ENCODE data around the gene SLC23A1.

Gene SLC23A1

DNA sequence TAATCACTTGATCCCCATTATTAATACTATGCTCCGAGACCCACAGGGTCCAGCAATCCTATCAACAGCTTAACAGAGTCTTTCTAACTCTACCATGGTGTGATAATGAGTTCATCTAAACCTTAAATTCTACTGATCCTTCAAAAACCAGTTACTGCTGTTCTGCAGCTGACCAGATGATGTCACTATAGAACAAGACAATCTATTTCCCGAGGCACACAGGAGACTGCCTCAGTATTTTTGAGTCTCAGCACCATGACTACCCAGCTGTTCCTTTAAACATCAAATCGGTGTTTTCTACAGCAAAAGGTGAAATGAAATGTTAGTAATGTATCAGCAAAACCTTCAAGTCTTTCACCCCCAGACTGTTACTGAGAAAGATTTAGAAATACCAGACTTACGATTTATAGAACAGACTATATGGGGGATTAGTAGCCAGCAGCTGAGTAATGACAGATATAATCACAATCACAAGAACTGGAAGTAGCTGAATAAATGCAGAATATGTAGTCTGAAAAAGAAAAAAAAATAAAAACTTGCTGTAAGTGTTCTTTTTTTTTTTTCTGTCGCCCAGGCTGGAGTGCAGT lies 39.3 kb upstream of the SLC23A1 start:
- Histone ChIP-seq H3K4me3 (ENCODE audit: low read depth, low read length) (no peak overlapping the region), H3K4me1 (no peaks in the 10 kb centered on the region), H3K27me3 (no peaks in the 10 kb centered on the region), H3K36me3 (peaks cover 17% of the 10 kb centered on the region), H3K9me3 (no peaks in the 10 kb centered on the region)
- TF ChIP-seq CTCF (IDR thresholded peaks at IDR 0.05; ENCODE audit: low read depth, low read length): peak; percentile 95
- DNase-seq: peak; percentile 47

DNA sequence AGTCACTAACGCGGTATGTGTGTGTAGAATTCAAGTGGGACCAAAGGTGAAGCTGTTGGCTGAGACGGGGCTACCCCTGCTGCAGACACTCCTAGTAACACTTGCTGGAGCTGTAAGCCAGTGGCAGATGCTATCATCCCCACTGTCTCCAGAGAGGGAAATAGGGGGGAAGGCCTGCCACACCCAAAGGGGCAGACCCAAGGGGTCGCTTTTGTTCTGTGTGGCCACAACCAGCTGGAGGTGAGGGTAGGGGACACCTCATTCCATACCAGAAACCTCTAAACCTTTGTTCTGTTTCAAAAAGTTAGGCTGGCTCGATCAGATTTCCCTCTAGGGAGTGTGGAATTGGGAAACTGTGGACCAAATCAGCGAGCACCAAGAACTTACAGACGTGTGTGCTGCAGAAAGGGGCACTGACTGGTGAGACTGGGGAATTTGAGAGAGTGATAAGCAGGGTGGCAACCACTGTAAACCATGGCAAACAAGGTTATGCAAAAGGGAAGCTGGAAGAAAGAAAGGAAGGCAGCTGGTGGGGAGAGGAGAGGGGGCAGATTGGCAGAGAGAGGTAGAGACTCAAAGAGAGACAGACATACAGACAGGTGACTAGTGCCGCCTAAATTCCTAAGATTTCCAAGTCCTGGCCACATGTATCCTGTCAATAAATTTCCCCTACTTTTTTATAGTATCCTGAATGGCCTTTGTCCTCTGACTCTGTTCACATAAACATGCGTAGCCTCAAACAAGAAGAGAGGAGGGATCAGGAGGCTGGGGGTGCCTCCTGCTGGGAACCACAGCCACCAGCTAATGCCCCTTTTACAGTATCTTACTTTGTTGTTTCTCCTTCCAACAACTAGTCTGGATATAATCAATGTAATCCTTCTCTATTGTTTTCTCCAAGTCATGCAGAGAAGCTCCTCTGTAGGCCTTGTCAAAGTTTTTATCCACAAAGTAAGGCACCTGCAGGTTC lies 36.4 kb upstream of the SLC23A1 start:
- Histone ChIP-seq H3K27me3 (no peaks in the 10 kb centered on the region), H3K4me1 (no peaks in the 10 kb centered on the region), H3K4me3 (ENCODE audit: low read depth, low read length) (no peak overlapping the region), H3K36me3 (peaks cover 22% of the 10 kb centered on the region), H3K9me3 (no peaks in the 10 kb centered on the region)
- TF ChIP-seq CTCF (IDR thresholded peaks at IDR 0.05; ENCODE audit: low read depth, low read length): no peak
- no peak for DNase-seq

- no peak for TF ChIP-seq CTCF (IDR thresholded peaks at IDR 0.05; ENCODE audit: low read depth, low read length)
- H3K9me3 ChIP-seq: no peaks in the 10 kb centered on the region
- DNase-seq: no peak
- H3K36me3 ChIP-seq: peaks cover 20% of the 10 kb centered on the region
- no peaks in the 10 kb centered on the region for H3K27me3 ChIP-seq
- no peak overlapping the region for H3K4me3 ChIP-seq (ENCODE audit: low read depth, low read length)
- H3K4me1 ChIP-seq: no peaks in the 10 kb centered on the region
Measured at GRCh38 chr5:139418793-139419192, 35.7 kb upstream of the SLC23A1 start.

DNA sequence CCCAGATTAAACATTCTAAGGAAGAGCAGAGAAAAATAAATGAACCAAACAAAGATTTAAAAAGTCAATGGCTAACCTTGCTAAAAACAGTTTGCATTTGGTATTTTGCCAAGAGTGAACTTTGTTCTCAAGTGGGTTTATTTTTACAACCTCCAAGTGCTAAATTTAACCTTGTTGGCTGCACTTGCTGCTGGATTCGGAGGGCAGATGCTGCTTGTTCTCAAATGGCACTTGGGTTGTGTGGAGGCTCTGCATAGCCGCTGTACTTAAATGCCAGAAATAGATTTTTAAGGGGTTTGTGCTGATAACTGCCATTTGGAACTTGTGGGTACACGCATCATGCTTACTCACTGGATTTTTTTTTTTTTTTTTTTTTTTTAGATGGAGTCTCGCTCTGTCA lies 34.1 kb upstream of the SLC23A1 start:
- DNase-seq: no peak
- TF ChIP-seq CTCF (IDR thresholded peaks at IDR 0.05; ENCODE audit: low read depth, low read length): no peak
- H3K27me3 ChIP-seq: no peaks in the 10 kb centered on the region
- H3K36me3 ChIP-seq: peaks cover 19% of the 10 kb centered on the region
- H3K4me1 ChIP-seq: no peaks in the 10 kb centered on the region
- H3K9me3 ChIP-seq: no peaks in the 10 kb centered on the region
- no peak overlapping the region for H3K4me3 ChIP-seq (ENCODE audit: low read depth, low read length)

DNA sequence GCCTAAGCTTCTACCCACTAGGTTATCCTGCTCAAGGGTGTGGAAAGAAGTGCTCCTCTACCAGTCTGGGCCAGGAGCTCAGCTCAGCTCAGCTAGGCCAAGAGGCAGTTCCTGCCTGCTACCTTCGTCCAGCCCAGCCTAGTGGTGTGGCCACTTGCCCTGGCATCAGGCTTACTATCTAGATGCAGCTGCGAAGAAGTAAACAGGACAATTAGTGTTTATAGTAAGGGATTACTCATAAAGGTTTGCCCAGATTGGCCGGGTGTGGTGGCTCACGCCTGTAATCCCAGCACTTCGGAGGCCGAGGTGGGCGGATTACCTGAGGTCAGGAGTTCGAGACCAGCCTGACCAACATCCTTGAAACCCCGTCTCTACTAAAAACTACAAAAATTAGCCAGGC lies 33.6 kb upstream of the SLC23A1 start:
- Histone ChIP-seq H3K4me1 (no peaks in the 10 kb centered on the region), H3K4me3 (ENCODE audit: low read depth, low read length) (no peak overlapping the region), H3K27me3 (no peaks in the 10 kb centered on the region), H3K36me3 (peaks cover 16% of the 10 kb centered on the region), H3K9me3 (no peaks in the 10 kb centered on the region)
- TF ChIP-seq CTCF (IDR thresholded peaks at IDR 0.05; ENCODE audit: low read depth, low read length): no peak
- no peak for DNase-seq

- DNase-seq: no peak
- Histone ChIP-seq H3K27me3 (no peaks in the 10 kb centered on the region), H3K36me3 (peaks cover 16% of the 10 kb centered on the region), H3K4me1 (no peaks in the 10 kb centered on the region), H3K9me3 (no peaks in the 10 kb centered on the region), H3K4me3 (ENCODE audit: low read depth, low read length) (no peak overlapping the region)
- no peak for TF ChIP-seq CTCF (IDR thresholded peaks at IDR 0.05; ENCODE audit: low read depth, low read length)
Measured at GRCh38 chr5:139415869-139416268, 32.8 kb upstream of the SLC23A1 start.
